Activated T-helper 1 cell treated with anti-CD3 and anti-CD28 coated beads, Interleukin-12 subunit alpha, Interleukin-12 subunit beta, Interleukin-2, Interleukin-4 antibody, amounts not matched to agents 30 ng/mL and 10 ng/mL and 1 ng/mL, durations not matched to agents 14 hours and 24 hours and 36 hours (primary cell): ENCODE measurements around the gene WDR93. TPM values are rescaled to one million over a fixed set of nuclear protein-coding genes. Genes with fewer than 3 reads are reported as not detected.
"Not testable (repeated sequence)": the region's sequence is repeated elsewhere in the genome, so short reads cannot be mapped to it uniquely, and the experiment has no call there.

Experiments used
- DNase-seq: peaks from one replicate; pipeline ENCODE4 v3.0.0; 2021; ENCODE audit warnings: low spot score
- H3K27ac Mint-ChIP-seq: one replicate; pipeline ENCODE4 v1.8.0; 2021; ENCODE audit warnings: mild to moderate bottlenecking, mixed read lengths
- H3K27me3 Mint-ChIP-seq: one replicate; pipeline ENCODE4 v1.8.0; 2022; ENCODE audit warnings: mild to moderate bottlenecking, moderate library complexity, mixed read lengths; ENCODE audit not compliant: insufficient read depth
- H3K36me3 Mint-ChIP-seq: one replicate; pipeline ENCODE4 v1.8.0; 2021; ENCODE audit warnings: low read depth, mixed read lengths
- H3K4me1 Mint-ChIP-seq: one replicate; pipeline ENCODE4 v1.8.0; 2021; ENCODE audit warnings: low read depth, mixed read lengths
- H3K4me3 Mint-ChIP-seq: one replicate; pipeline ENCODE4 v1.8.0; 2021; ENCODE audit warnings: mild to moderate bottlenecking, moderate library complexity, mixed read lengths
- H3K9me3 Mint-ChIP-seq: one replicate; pipeline ENCODE4 v1.8.0; 2021; ENCODE audit warnings: mixed read lengths
- intact Hi-C: fragments of 100-400 bp; cut with micrococcal nuclease; formaldehyde crosslinking; loops from one replicate; pipeline ENCODE4 v1.15.1; 2024
- total RNA-seq: library from RNA; stranded (reverse); gene quantifications from 2 replicates; pipeline ENCODE4 v1.2.3, GENCODE V29; 2022

The WDR93 gene
- total RNA-seq, 1 donor from 2014 or later: not detected

DNA sequence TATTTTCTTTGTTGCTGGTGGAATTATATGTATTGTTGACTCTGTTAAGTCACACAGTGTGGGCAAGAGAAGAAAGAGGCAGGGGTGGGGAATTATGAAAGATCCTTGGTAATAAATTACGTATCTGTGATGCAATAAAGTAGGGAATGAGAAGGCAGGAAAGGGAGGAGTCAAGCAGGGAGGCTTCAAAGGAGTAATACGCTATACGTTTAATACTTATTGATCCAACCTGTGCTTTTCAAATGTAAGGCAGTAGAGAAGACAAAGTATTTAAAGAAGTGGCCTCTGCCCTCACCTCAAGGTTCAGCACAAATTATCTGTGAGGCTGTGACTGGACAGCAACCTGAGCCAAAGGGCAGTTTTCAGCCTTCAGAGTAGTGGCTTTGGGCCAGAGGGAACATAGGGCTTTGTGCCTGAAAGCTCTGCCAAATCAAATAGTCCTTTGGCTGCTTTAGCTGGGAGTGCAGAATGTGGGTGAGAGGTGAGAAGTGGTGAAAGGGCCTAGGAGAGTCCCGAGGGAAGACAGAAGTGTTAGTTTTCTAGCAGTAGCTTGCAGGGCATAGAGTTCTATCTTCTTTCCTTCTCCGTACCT is 10.2 kb upstream of the WDR93 start:
- no peaks in the 10 kb centered on the region for H3K9me3 Mint-ChIP-seq
- intact Hi-C loops: no loop called here
- no peak overlapping the region for H3K4me3 Mint-ChIP-seq
- H3K36me3 Mint-ChIP-seq: no peaks in the 10 kb centered on the region
- peaks cover 10% of the 10 kb centered on the region for H3K27me3 Mint-ChIP-seq
- H3K4me1 Mint-ChIP-seq: no peaks in the 10 kb centered on the region
- DNase-seq: no peak
- H3K27ac Mint-ChIP-seq: no peak overlapping the region

GRCh38 chr15:89681146-89681545 is 9.5 kb upstream of the WDR93 start:
- no peaks in the 10 kb centered on the region for H3K4me1 Mint-ChIP-seq
- DNase-seq: no peak
- peaks cover 10% of the 10 kb centered on the region for H3K27me3 Mint-ChIP-seq
- no peaks in the 10 kb centered on the region for H3K36me3 Mint-ChIP-seq
- H3K27ac Mint-ChIP-seq: no peak overlapping the region
- no peak overlapping the region for H3K4me3 Mint-ChIP-seq
- no peaks in the 10 kb centered on the region for H3K9me3 Mint-ChIP-seq
- intact Hi-C loops: no loop called here

DNA sequence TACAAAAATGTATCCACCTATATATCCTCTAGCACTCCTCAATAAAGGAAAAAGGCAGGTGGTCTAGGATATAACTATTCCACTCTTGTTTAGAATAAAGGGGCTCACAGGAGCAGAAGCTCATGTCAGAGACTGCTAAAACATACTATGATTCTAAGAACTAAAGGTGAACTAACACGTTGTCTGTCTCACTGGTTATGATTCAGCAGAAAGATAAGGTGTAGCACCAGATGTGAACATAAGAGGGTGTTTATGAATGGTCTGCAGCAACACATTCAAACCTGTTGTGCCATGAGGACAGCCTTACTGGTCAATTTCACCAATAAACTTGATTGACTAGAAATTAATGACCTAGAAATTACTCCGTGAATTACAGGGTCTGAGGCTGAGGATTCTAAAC is 4.6 kb upstream of the WDR93 start:
- intact Hi-C loops: no loop called here
- Mint-ChIP-seq H3K9me3 (no peaks in the 10 kb centered on the region), H3K27ac (no peak overlapping the region), H3K36me3 (no peaks in the 10 kb centered on the region), H3K27me3 (no peaks in the 10 kb centered on the region), H3K4me3 (no peak overlapping the region), H3K4me1 (peaks cover 7% of the 10 kb centered on the region)
- no peak for DNase-seq

DNA sequence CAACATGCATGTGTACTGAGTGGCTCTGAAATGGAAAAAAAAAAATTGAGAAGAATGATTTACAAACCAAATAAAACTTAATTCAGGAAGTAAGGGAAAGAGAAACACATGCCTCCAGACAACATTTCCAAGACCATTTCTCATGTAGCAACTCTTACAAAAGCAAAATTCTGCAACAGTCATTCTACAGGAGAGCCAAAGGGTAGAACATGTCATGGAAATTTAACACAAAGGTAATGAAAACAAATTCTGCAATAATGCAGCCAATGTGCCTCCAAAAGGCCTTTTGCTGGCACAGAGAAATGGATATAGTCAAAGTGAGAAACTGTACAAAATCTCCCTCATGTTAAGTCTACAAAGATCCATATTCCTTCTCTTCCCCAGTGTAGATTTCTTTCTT is 4.1 kb upstream of the WDR93 start:
- H3K27me3 Mint-ChIP-seq: no peaks in the 10 kb centered on the region
- no peak overlapping the region for H3K4me3 Mint-ChIP-seq
- DNase-seq: no peak
- H3K27ac Mint-ChIP-seq: no peak overlapping the region
- H3K9me3 Mint-ChIP-seq: no peaks in the 10 kb centered on the region
- no peaks in the 10 kb centered on the region for H3K36me3 Mint-ChIP-seq
- intact Hi-C loops: no loop called here
- peaks cover 10% of the 10 kb centered on the region for H3K4me1 Mint-ChIP-seq

DNA sequence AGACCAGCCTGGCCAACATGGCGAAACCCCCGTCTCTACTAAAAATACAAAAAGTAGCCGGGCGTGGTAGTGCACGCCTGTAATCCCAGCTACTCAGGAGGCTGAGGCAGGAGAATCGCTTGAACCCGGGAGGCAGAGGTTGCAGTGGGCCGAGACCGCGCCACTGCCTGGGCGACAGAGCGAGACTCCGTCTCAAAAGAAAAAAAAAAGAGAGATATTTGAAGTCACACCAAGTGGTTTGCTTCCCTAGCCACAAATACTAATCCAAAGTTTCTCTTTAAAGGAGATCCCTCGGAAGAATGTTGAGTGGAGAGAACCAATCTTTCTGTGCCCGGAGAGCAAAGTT is 708 bp upstream of the WDR93 start:
- H3K36me3 Mint-ChIP-seq, DNase-seq, H3K4me1 Mint-ChIP-seq, H3K9me3 Mint-ChIP-seq, H3K27me3 Mint-ChIP-seq: not testable (repeated sequence)
- H3K4me3 Mint-ChIP-seq: peak overlapping the region; percentile 82
- intact Hi-C loops: loop anchor here (5.0 kb wide), 2 partner anchors 113 to 202 kb away; partner anchors contain the start of genes AP3S2 and TICRR
- H3K27ac Mint-ChIP-seq: peak overlapping the region; percentile 23

GRCh38 chr15:89693091-89693490 is 2.5 kb downstream of the WDR93 start:
- no peak overlapping the region for H3K27ac Mint-ChIP-seq
- H3K36me3 Mint-ChIP-seq: no peaks in the 10 kb centered on the region
- no peaks in the 10 kb centered on the region for H3K9me3 Mint-ChIP-seq
- DNase-seq: no peak
- no peak overlapping the region for H3K4me3 Mint-ChIP-seq
- H3K4me1 Mint-ChIP-seq: peaks cover 10% of the 10 kb centered on the region
- intact Hi-C loops: loop anchor here (5.0 kb wide), 2 partner anchors 116 to 199 kb away; partner anchors contain the start of genes AP3S2 and TICRR
- peaks cover 15% of the 10 kb centered on the region for H3K27me3 Mint-ChIP-seq

DNA sequence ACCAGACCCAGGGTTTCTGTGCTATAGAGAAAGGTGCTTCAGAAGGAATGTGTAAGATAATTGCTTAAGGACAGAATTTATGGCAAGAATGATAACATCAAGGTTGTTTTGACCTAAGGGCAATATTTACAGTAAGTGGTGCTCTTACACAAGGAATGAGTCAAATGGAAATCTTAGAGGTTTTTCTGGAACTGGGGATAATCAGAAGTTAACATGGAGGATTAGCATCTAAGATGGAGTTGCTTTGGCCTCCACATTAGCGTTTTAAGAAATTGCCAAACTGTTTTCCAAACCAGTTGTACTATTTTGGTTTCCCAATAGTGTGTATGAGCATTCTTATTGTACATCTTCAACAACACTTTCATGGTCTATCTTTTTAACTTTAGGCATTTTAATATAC is 3.1 kb downstream of the WDR93 start:
- Mint-ChIP-seq H3K9me3 (no peaks in the 10 kb centered on the region), H3K27me3 (peaks cover 19% of the 10 kb centered on the region), H3K27ac (no peak overlapping the region), H3K4me3 (no peak overlapping the region), H3K36me3 (no peaks in the 10 kb centered on the region), H3K4me1 (peaks cover 10% of the 10 kb centered on the region)
- intact Hi-C loops: loop anchor here (5.0 kb wide), 2 partner anchors 116 to 199 kb away; partner anchors contain the start of genes AP3S2 and TICRR
- no peak for DNase-seq

- Mint-ChIP-seq H3K27ac (no peak overlapping the region), H3K4me3 (no peak overlapping the region), H3K9me3 (no peaks in the 10 kb centered on the region), H3K36me3 (no peaks in the 10 kb centered on the region), H3K4me1 (peaks cover 10% of the 10 kb centered on the region), H3K27me3 (peaks cover 19% of the 10 kb centered on the region)
- no peak for DNase-seq
- intact Hi-C loops: no loop called here
Measured at GRCh38 chr15:89695198-89695597, 4.6 kb downstream of the WDR93 start.

- Mint-ChIP-seq H3K4me3 (no peak overlapping the region), H3K27ac (no peak overlapping the region), H3K4me1 (no peaks in the 10 kb centered on the region), H3K36me3 (no peaks in the 10 kb centered on the region), H3K9me3 (no peaks in the 10 kb centered on the region), H3K27me3 (peaks cover 18% of the 10 kb centered on the region)
- intact Hi-C loops: no loop called here
- no peak for DNase-seq
Measured at GRCh38 chr15:89704411-89704810, 13.8 kb downstream of the WDR93 start.

DNA sequence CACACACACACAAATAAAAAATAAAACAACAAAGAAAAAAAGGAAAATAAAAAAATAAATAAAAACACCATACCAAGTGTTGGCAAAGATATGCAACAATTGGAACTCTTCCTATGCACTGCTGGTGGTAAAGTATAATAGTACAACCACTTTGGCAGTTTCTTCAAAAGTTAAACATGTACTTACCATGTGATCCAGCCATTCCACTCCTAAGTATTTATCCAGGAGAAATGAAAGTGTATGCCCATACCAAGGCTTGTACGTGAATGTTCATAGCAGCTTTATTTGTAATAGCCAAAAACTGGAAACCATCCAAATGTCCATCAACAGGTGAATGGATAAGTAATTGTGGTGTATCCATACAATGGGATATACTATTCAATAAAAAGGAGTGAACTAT is 17.0 kb downstream of the WDR93 start:
- H3K27me3 Mint-ChIP-seq: peaks cover 28% of the 10 kb centered on the region
- H3K4me1 Mint-ChIP-seq: no peaks in the 10 kb centered on the region
- no peak overlapping the region for H3K4me3 Mint-ChIP-seq
- H3K9me3 Mint-ChIP-seq: no peaks in the 10 kb centered on the region
- no peaks in the 10 kb centered on the region for H3K36me3 Mint-ChIP-seq
- H3K27ac Mint-ChIP-seq: no peak overlapping the region
- DNase-seq: no peak
- intact Hi-C loops: no loop called here

GRCh38 chr15:89714775-89715174 is 24.2 kb downstream of the WDR93 start:
- intact Hi-C loops: no loop called here
- Mint-ChIP-seq H3K27me3 (peaks cover 19% of the 10 kb centered on the region), H3K4me3 (no peak overlapping the region), H3K4me1 (no peaks in the 10 kb centered on the region), H3K36me3 (no peaks in the 10 kb centered on the region), H3K27ac (no peak overlapping the region), H3K9me3 (no peaks in the 10 kb centered on the region)
- no peak for DNase-seq

- Mint-ChIP-seq H3K9me3 (peaks cover 8% of the 10 kb centered on the region), H3K4me1 (no peaks in the 10 kb centered on the region), H3K27me3 (peaks cover 21% of the 10 kb centered on the region), H3K27ac (no peak overlapping the region), H3K36me3 (no peaks in the 10 kb centered on the region), H3K4me3 (no peak overlapping the region)
- intact Hi-C loops: no loop called here
- no peak for DNase-seq
Measured at GRCh38 chr15:89723031-89723430, 32.4 kb downstream of the WDR93 start.

- intact Hi-C loops: no loop called here
Measured at GRCh38 chr15:89724621-89725020, 34.0 kb downstream of the WDR93 start.

GRCh38 chr15:89725064-89725463 is 34.5 kb downstream of the WDR93 start:
- no peak overlapping the region for H3K4me3 Mint-ChIP-seq
- no peaks in the 10 kb centered on the region for H3K4me1 Mint-ChIP-seq
- no peaks in the 10 kb centered on the region for H3K36me3 Mint-ChIP-seq
- no peak for DNase-seq
- intact Hi-C loops: no loop called here
- peaks cover 8% of the 10 kb centered on the region for H3K9me3 Mint-ChIP-seq
- no peak overlapping the region for H3K27ac Mint-ChIP-seq
- peaks cover 17% of the 10 kb centered on the region for H3K27me3 Mint-ChIP-seq

More at GRCh38 chr15:89724621-89725020, 34.0 kb downstream of the WDR93 start:
- Mint-ChIP-seq H3K9me3 (peaks cover 8% of the 10 kb centered on the region), H3K27ac (no peak overlapping the region), H3K27me3 (peaks cover 18% of the 10 kb centered on the region), H3K4me1 (no peaks in the 10 kb centered on the region), H3K36me3 (no peaks in the 10 kb centered on the region), H3K4me3 (no peak overlapping the region)
- DNase-seq: no peak
